HL-60 (cell line): ENCODE data around the gene TESK2.

Source experiments
- DNase-seq, 2 experiments: peaks; one replicate each; pipeline ENCODE4 v3.0.0-alpha.2; 2010 to 2020; ENCODE audit warnings: low read depth in 1 of 2, low spot score in 1 of 2
- H3K27ac ChIP-seq: fragments of 250-450 bp; sonication (Bioruptor Pico); replicated peaks from 2 replicates; pipeline ENCODE4 v1.5.1; 2020; ENCODE audit warnings: mild to moderate bottlenecking, moderate library complexity
- H3K27me3 ChIP-seq: fragments of 250-450 bp; sonication (Bioruptor Pico); 2 replicates; pipeline ENCODE4 v1.5.1; 2021; ENCODE audit warnings: mild to moderate bottlenecking, moderate library complexity; ENCODE audit not compliant: insufficient read depth, poor library complexity, severe bottlenecking
- H3K4me3 ChIP-seq: replicated peaks from 2 replicates; pipeline ENCODE4 v1.5.1; 2011; ENCODE audit warnings: mild to moderate bottlenecking, control low read depth, low read length; ENCODE audit not compliant: insufficient read depth
- CTCF ChIP-seq: IDR thresholded peaks from one replicate; pipeline ENCODE4 v1.5.1; 2011; ENCODE audit warnings: low read length, control low read depth, inconsistent platforms; ENCODE audit not compliant: insufficient read depth
- GABPA ChIP-seq: IDR thresholded peaks from 2 replicates; pipeline ENCODE4 v1.6.1; 2012; ENCODE audit warnings: low read depth
- POLR2AphosphoS5 ChIP-seq: IDR thresholded peaks from 2 replicates; pipeline ENCODE4 v1.6.1; 2012; ENCODE audit warnings: low read depth
- REST ChIP-seq: IDR thresholded peaks from 2 replicates; pipeline ENCODE4 v1.6.1; 2012; ENCODE audit warnings: low read depth; ENCODE audit not compliant: insufficient replicate concordance
- SPI1 ChIP-seq: IDR thresholded peaks from 2 replicates; pipeline ENCODE4 v1.6.1; 2012; ENCODE audit warnings: low read depth, mild to moderate bottlenecking, borderline replicate concordance

The TESK2 gene

GRCh38 chr1:45348609-45348965, 142.4 kb downstream of the TESK2 start:
- no peak for DNase-seq
- no peaks in the 10 kb centered on the region for H3K27me3 ChIP-seq
- TF ChIP-seq SPI1 = no peak
- TF ChIP-seq GABPA = no peak
- TF ChIP-seq REST = no peak
- no peak for TF ChIP-seq POLR2AphosphoS5
- no peak overlapping the region for H3K27ac ChIP-seq
- H3K4me3 ChIP-seq = no peak overlapping the region

- TF ChIP-seq CTCF = no peak
- no peak for TF ChIP-seq GABPA
- TF ChIP-seq SPI1 = no peak
- no peak for TF ChIP-seq POLR2AphosphoS5
- TF ChIP-seq REST = no peak
- Histone ChIP-seq H3K4me3 (no peak overlapping the region), H3K27ac (no peak overlapping the region), H3K27me3 (no peaks in the 10 kb centered on the region)
- DNase-seq = no peak
Observed at GRCh38 chr1:45348020-45348419, 142.9 kb downstream of the TESK2 start.

- 0 out of 2 replicates have a peak, but pooled peaks have one; percentile 10 for TF ChIP-seq POLR2AphosphoS5
- no peak for TF ChIP-seq SPI1
- no peak for TF ChIP-seq CTCF
- no peak for TF ChIP-seq GABPA
- no peak for TF ChIP-seq REST
Observed at GRCh38 chr1:45346473-45346872, 144.5 kb downstream of the TESK2 start.

GRCh38 chr1:45345014-45345413, 145.9 kb downstream of the TESK2 start:
- DNase-seq = no peak
- H3K4me3 ChIP-seq = no peak overlapping the region
- TF ChIP-seq POLR2AphosphoS5 (no peak), SPI1 (no peak), CTCF (no peak), REST (no peak), GABPA (no peak)
- H3K27me3 ChIP-seq = no peaks in the 10 kb centered on the region
- H3K27ac ChIP-seq = no peak overlapping the region

More at GRCh38 chr1:45346473-45346872, 144.5 kb downstream of the TESK2 start:
- Histone ChIP-seq H3K27ac (no peak overlapping the region), H3K27me3 (no peaks in the 10 kb centered on the region), H3K4me3 (no peak overlapping the region)
- no peak for DNase-seq
